HepG2 (cell line): ENCODE measurements around the gene OPRL1. TPM values are rescaled to one million over a fixed set of nuclear protein-coding genes. Genes with fewer than 3 reads are reported as not detected.
A peak's percentile ranks its signal among the peaks of the same experiment; 100 is the strongest.

Source experiments
- HNF4A ChIP-seq: sonication (generic); formaldehyde crosslinking; IDR thresholded peaks from 2 replicates; pipeline ENCODE4 v1.4.0; 2020; ENCODE audit warnings: missing genetic modification reagents
- KDM4B ChIP-seq: sonication (generic); formaldehyde crosslinking; IDR thresholded peaks from 2 replicates; pipeline ENCODE4 v1.4.0; 2020; ENCODE audit warnings: missing genetic modification reagents
- KLF16 ChIP-seq, 2 experiments: sonication (generic) in 1 of 2; formaldehyde crosslinking in 1 of 2; IDR thresholded peaks; 2 replicates each; pipeline versions ENCODE4 v1.6.1 to v1.8.0; 2016 to 2023; ENCODE audit warnings: missing genetic modification reagents in 2 of 2, missing compliant biosample characterization in 1 of 2
- MEIS1 ChIP-seq: sonication (generic); formaldehyde crosslinking; IDR thresholded peaks from 2 replicates; pipeline ENCODE4 v1.9.0; 2021; ENCODE audit warnings: mild to moderate bottlenecking, missing genetic modification reagents, moderate library complexity, borderline replicate concordance
- NBN ChIP-seq: fragments of 450-650 bp; conservative IDR thresholded peaks from 2 replicates; pipeline ENCODE4 v1.6.1; 2017
- PRPF4 ChIP-seq: fragments of 200-400 bp; formaldehyde crosslinking; IDR thresholded peaks from 2 replicates; pipeline ENCODE4 v1.6.1; 2016; ENCODE audit warnings: low read length, low read depth; ENCODE audit not compliant: poor library complexity, severe bottlenecking
- SNRNP70 ChIP-seq: fragments of 200-400 bp; formaldehyde crosslinking; IDR thresholded peaks from 2 replicates; pipeline ENCODE4 v1.6.1; 2017; ENCODE audit warnings: mild to moderate bottlenecking, low read depth, low read length, moderate library complexity
- TSC22D2 ChIP-seq: sonication (generic); formaldehyde crosslinking; IDR thresholded peaks from 2 replicates; pipeline ENCODE4 v1.5.1; 2020; ENCODE audit warnings: missing genetic modification reagents, mild to moderate bottlenecking, borderline replicate concordance
- ZFX ChIP-seq: sonication (generic); formaldehyde crosslinking; IDR thresholded peaks from 2 replicates; pipeline ENCODE4 v1.4.0; 2020; ENCODE audit warnings: mild to moderate bottlenecking, low read depth, missing genetic modification reagents, moderate library complexity
- ZNF263 ChIP-seq: sonication (generic); formaldehyde crosslinking; IDR thresholded peaks from 2 replicates; pipeline ENCODE4 v1.4.0; 2020; ENCODE audit warnings: missing genetic modification reagents
- ZNF274 ChIP-seq: sonication (generic); formaldehyde crosslinking; IDR thresholded peaks from 2 replicates; pipeline ENCODE4 v1.5.1; 2020; ENCODE audit warnings: mild to moderate bottlenecking, missing genetic modification reagents
- ZNF335 ChIP-seq: sonication (generic); formaldehyde crosslinking; IDR thresholded peaks from 2 replicates; pipeline ENCODE4 v1.4.0; 2020; ENCODE audit warnings: missing genetic modification reagents
- ZNF773 ChIP-seq: sonication (generic); formaldehyde crosslinking; IDR thresholded peaks from 2 replicates; pipeline ENCODE4 v1.4.0; 2020; ENCODE audit warnings: missing genetic modification reagents, borderline replicate concordance
- ZNF878 ChIP-seq: sonication (generic); formaldehyde crosslinking; IDR thresholded peaks from 2 replicates; pipeline ENCODE4 v1.8.1; 2023; ENCODE audit warnings: mild to moderate bottlenecking, missing genetic modification reagents, moderate library complexity
- ZSCAN20 ChIP-seq: sonication (generic); formaldehyde crosslinking; IDR thresholded peaks from 2 replicates; pipeline ENCODE4 v1.4.0; 2020; ENCODE audit warnings: missing genetic modification reagents, mild to moderate bottlenecking, borderline replicate concordance
- ZSCAN25 ChIP-seq: sonication (generic); formaldehyde crosslinking; IDR thresholded peaks from 2 replicates; pipeline ENCODE4 v1.8.0; 2022; ENCODE audit warnings: mild to moderate bottlenecking, missing genetic modification reagents
- polyA plus RNA-seq, 8 experiments: library from polyadenylated mRNA; depleted of rRNA in 3 of 8; stranded (reverse) in 7 of 8; unstranded in 1 of 8; fragments of >200 nt; fragmentation: Illumina TruSeq in 4 of 8; extraction: Trizol in 4 of 8; gene quantifications; 2 replicates each; pipeline versions ENCODE4 v1.2.1 to v1.2.3, GENCODE V29; 2011 to 2016; ENCODE audit warnings: low read depth in 4 of 8, missing spikeins in 1 of 8, mixed read lengths in 1 of 8; ENCODE audit not compliant: insufficient read depth in 1 of 8
- total RNA-seq, 5 experiments: library from RNA; depleted of rRNA; stranded (reverse); fragments of >200 nt; fragmentation: Illumina TruSeq; extraction: Trizol; gene quantifications; 2 replicates each; pipeline ENCODE4 v1.2.3, GENCODE V29; 2016; ENCODE audit warnings: low read depth in 1 of 5
- TF ChIP-seq, protein P1 (sequence below): sonication (generic); formaldehyde crosslinking; conservative IDR thresholded peaks from 2 replicates; pipeline ENCODE4 v1.8.0; 2022; ENCODE audit warnings: low read depth, missing genetic modification reagents
- TF ChIP-seq, protein P2 (sequence below): sonication (generic); formaldehyde crosslinking; IDR thresholded peaks from 2 replicates; pipeline ENCODE4 v1.5.1; 2020; ENCODE audit warnings: mild to moderate bottlenecking, missing genetic modification reagents, moderate library complexity
- TF ChIP-seq, protein P3 (sequence below): sonication (generic); formaldehyde crosslinking; IDR thresholded peaks from 2 replicates; pipeline ENCODE4 v1.5.1; 2020; ENCODE audit warnings: missing genetic modification reagents, mild to moderate bottlenecking, borderline replicate concordance
- TF ChIP-seq, protein P4 (sequence below): IDR thresholded peaks from 2 replicates; pipeline ENCODE4 v1.6.1; 2016
- TF ChIP-seq, protein P5 (sequence below): sonication (generic); formaldehyde crosslinking; IDR thresholded peaks from 2 replicates; pipeline ENCODE4 v1.9.0; 2022; ENCODE audit warnings: missing genetic modification reagents, mild to moderate bottlenecking, borderline replicate concordance

OPRL1 gene
- total and polyA plus RNA-seq, 2 of the 13 experiments (the other 11 are each of a cell fraction or from before 2014, with no cell fraction given) = 0.35 to 0.71 TPM

DNA sequence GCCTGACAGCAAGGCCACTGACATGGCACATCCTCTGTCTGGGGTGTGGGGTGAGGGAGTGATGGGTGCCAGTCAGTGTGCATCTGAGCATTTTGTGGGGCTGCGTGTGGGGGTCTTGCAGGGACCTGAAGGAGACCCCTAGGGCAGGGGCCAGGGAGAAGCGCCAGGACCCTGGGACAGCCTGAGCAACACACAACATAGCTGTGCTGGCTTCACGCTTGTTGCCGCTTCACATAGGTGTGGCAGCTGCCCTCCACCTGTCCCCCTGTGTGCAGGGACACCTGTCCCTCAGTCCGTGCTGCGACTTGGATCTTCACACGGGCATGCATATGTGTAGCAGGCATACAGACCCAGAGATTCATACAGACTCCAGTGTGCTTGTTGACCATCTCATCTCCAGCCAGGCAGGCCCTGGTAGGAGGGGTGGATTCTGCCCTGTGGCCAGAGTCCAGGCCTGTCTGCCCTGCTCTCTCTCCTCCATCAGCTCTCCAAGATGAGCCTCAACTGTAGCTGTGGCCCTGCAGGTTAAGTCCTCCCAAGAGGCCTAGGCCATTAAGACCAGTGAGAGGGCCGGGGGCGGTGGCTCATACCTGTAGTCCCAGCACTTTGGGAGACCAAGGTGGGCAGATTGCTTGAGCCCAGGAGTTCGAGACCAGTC, 30.7 kb downstream of the OPRL1 start (continued):
- TF ChIP-seq, protein P1, sequence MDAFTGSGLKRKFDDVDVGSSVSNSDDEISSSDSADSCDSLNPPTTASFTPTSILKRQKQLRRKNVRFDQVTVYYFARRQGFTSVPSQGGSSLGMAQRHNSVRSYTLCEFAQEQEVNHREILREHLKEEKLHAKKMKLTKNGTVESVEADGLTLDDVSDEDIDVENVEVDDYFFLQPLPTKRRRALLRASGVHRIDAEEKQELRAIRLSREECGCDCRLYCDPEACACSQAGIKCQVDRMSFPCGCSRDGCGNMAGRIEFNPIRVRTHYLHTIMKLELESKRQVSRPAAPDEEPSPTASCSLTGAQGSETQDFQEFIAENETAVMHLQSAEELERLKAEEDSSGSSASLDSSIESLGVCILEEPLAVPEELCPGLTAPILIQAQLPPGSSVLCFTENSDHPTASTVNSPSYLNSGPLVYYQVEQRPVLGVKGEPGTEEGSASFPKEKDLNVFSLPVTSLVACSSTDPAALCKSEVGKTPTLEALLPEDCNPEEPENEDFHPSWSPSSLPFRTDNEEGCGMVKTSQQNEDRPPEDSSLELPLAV = no peak
- TF ChIP-seq KDM4B (CRISPR knock-in tag) = no peak
- 0 out of 2 replicates have a peak, but pooled peaks have one; percentile 28 for TF ChIP-seq ZNF263 (CRISPR knock-in tag)
- TF ChIP-seq ZNF773 (CRISPR knock-in tag) = no peak
- TF ChIP-seq TSC22D2 (CRISPR knock-in tag) = no peak
- TF ChIP-seq ZNF274 (CRISPR knock-in tag) = no peak
- no peak for TF ChIP-seq SNRNP70
- TF ChIP-seq ZNF878 (CRISPR knock-in tag) = no peak
- no peak for TF ChIP-seq ZNF335 (CRISPR knock-in tag)
- TF ChIP-seq ZSCAN25 (CRISPR knock-in tag) = 0 out of 2 replicates have a peak, but pooled peaks have one; percentile 55
- TF ChIP-seq MEIS1 = no peak
- TF ChIP-seq, protein P2, sequence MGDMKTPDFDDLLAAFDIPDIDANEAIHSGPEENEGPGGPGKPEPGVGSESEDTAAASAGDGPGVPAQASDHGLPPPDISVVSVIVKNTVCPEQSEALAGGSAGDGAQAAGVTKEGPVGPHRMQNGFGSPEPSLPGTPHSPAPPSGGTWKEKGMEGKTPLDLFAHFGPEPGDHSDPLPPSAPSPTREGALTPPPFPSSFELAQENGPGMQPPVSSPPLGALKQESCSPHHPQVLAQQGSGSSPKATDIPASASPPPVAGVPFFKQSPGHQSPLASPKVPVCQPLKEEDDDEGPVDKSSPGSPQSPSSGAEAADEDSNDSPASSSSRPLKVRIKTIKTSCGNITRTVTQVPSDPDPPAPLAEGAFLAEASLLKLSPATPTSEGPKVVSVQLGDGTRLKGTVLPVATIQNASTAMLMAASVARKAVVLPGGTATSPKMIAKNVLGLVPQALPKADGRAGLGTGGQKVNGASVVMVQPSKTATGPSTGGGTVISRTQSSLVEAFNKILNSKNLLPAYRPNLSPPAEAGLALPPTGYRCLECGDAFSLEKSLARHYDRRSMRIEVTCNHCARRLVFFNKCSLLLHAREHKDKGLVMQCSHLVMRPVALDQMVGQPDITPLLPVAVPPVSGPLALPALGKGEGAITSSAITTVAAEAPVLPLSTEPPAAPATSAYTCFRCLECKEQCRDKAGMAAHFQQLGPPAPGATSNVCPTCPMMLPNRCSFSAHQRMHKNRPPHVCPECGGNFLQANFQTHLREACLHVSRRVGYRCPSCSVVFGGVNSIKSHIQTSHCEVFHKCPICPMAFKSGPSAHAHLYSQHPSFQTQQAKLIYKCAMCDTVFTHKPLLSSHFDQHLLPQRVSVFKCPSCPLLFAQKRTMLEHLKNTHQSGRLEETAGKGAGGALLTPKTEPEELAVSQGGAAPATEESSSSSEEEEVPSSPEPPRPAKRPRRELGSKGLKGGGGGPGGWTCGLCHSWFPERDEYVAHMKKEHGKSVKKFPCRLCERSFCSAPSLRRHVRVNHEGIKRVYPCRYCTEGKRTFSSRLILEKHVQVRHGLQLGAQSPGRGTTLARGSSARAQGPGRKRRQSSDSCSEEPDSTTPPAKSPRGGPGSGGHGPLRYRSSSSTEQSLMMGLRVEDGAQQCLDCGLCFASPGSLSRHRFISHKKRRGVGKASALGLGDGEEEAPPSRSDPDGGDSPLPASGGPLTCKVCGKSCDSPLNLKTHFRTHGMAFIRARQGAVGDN (CRISPR knock-in tag) = peak; percentile 38; the same call in 1 of the 2 replicates
- TF ChIP-seq, protein P3, sequence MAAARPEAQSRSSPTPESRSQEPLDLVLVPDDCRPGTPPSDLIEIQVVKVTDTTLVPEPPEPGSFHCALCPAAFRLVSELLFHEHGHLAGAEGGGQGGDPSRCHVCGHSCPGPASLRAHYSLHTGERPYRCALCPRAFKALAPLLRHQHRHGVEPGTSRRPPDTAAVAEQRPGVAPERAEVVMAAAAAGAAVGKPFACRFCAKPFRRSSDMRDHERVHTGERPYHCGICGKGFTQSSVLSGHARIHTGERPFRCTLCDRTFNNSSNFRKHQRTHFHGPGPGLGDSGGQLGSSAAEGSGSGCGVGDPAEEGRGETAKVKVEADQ = no peak
- TF ChIP-seq, protein P4, sequence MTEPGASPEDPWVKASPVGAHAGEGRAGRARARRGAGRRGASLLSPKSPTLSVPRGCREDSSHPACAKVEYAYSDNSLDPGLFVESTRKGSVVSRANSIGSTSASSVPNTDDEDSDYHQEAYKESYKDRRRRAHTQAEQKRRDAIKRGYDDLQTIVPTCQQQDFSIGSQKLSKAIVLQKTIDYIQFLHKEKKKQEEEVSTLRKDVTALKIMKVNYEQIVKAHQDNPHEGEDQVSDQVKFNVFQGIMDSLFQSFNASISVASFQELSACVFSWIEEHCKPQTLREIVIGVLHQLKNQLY (CRISPR knock-in tag) = no peak
- TF ChIP-seq ZFX (CRISPR knock-in tag) = peak; percentile 53; the same call in 1 of the 2 replicates
- no peak for TF ChIP-seq PRPF4
- TF ChIP-seq, protein P5, sequence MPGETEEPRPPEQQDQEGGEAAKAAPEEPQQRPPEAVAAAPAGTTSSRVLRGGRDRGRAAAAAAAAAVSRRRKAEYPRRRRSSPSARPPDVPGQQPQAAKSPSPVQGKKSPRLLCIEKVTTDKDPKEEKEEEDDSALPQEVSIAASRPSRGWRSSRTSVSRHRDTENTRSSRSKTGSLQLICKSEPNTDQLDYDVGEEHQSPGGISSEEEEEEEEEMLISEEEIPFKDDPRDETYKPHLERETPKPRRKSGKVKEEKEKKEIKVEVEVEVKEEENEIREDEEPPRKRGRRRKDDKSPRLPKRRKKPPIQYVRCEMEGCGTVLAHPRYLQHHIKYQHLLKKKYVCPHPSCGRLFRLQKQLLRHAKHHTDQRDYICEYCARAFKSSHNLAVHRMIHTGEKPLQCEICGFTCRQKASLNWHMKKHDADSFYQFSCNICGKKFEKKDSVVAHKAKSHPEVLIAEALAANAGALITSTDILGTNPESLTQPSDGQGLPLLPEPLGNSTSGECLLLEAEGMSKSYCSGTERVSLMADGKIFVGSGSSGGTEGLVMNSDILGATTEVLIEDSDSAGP = 0 out of 2 replicates have a peak, but pooled peaks have one; percentile 25
- TF ChIP-seq ZSCAN20 (CRISPR knock-in tag) = no peak
- TF ChIP-seq HNF4A = peak; percentile 82
- 0 out of 4 replicates have a peak, but pooled peaks of 1 of the 2 experiments have one; percentile 38 for TF ChIP-seq KLF16 (CRISPR knock-in tag; IDR thresholded peaks at IDR 0.05)
- no peak for TF ChIP-seq NBN
